ENCODE results near the gene DHRS4L2. TPM values are rescaled to one million over a fixed set of nuclear protein-coding genes. Genes with fewer than 3 reads are reported as not detected.

Gene DHRS4L2
- total RNA-seq: 6.8 and 8.4 TPM in 2 replicates

GRCh38 chr14:23988607-23989363, at the start of gene DHRS4L2:
TSS of gene DHRS4L2 (plus strand) at chr14:23988929. CDS start at chr14:23988948, 19 bp downstream.

GRCh38 chr14:23953464-23954278, 35.1 kb upstream of the DHRS4L2 start, which contains the start of gene DHRS4:
TSS of gene DHRS4 (plus strand) at chr14:23953770. CDS start at chr14:23953789, 19 bp downstream.

GRCh38 chr14:24051789-24052655, 63.3 kb downstream of the DHRS4L2 start, which contains the start of gene CARMIL3:
TSS of gene CARMIL3 (plus strand) at chr14:24052009. CDS start at chr14:24052154, 145 bp downstream.

Other genes starting within 250 kb of the DHRS4L2 start
- gene DHRS4, start 35.2 kb upstream of the DHRS4L2 start, total RNA-seq: 30.2 and 31.8 TPM in 2 replicates
- gene CARMIL3, start 63.1 kb downstream of the DHRS4L2 start, total RNA-seq: under 0.01 TPM in 1 of 2 replicates, not detected in the other
- gene CPNE6, start 82.6 kb downstream of the DHRS4L2 start, total RNA-seq: not detected in 2 replicates
- 33.0 and 33.9 TPM in 2 replicates for gene PCK2, start 105.4 kb downstream of the DHRS4L2 start, total RNA-seq
- gene DCAF11, start 125.8 kb downstream of the DHRS4L2 start, total RNA-seq: 63.8 and 79.8 TPM in 2 replicates
- 0.97 and 1.8 TPM in 2 replicates for gene NRL, start 126.0 kb downstream of the DHRS4L2 start, total RNA-seq
- not detected in 2 replicates for gene FITM1, start 141.7 kb downstream of the DHRS4L2 start, total RNA-seq
- gene PSME1, start 147.3 kb downstream of the DHRS4L2 start, total RNA-seq: 114 and 128 TPM in 2 replicates
- 5.8 and 8.3 TPM in 2 replicates for gene EMC9, start 152.7 kb downstream of the DHRS4L2 start, total RNA-seq
- gene PSME2, start 157.7 kb downstream of the DHRS4L2 start, total RNA-seq: 59.1 and 63.8 TPM in 2 replicates
- 53.4 and 53.8 TPM in 2 replicates for gene RNF31, start 158.6 kb downstream of the DHRS4L2 start, total RNA-seq
- 136 and 154 TPM in 2 replicates for gene IRF9, start 172.3 kb downstream of the DHRS4L2 start, total RNA-seq
- gene REC8, start 183.2 kb downstream of the DHRS4L2 start, total RNA-seq: 3.5 and 7.5 TPM in 2 replicates
- 45.1 and 55.2 TPM in 2 replicates for gene IPO4, start 199.9 kb downstream of the DHRS4L2 start, total RNA-seq
- 76.5 and 83.1 TPM in 2 replicates for gene TM9SF1, start 206.5 kb downstream of the DHRS4L2 start, total RNA-seq
- 0.24 TPM in 1 of 2 replicates, not detected in the other for gene TSSK4, start 216.8 kb downstream of the DHRS4L2 start, total RNA-seq
- gene CHMP4A, start 224.6 kb downstream of the DHRS4L2 start, total RNA-seq: 19.1 and 25.4 TPM in 2 replicates
- gene MDP1, start 227.1 kb downstream of the DHRS4L2 start, total RNA-seq: 13.1 and 15.1 TPM in 2 replicates
- 48.7 and 73.2 TPM in 2 replicates for gene NEDD8, start 243.4 kb downstream of the DHRS4L2 start, total RNA-seq
- 67.0 and 74.5 TPM in 2 replicates for gene GMPR2, start 244.0 kb downstream of the DHRS4L2 start, total RNA-seq

All from hair follicle dermal papilla cell (primary cell).